ENCODE data around the gene PPP2R2C. TPM values are rescaled to one million over a fixed set of nuclear protein-coding genes. Genes with fewer than 3 reads are reported as not detected.

PPP2R2C gene
- total and polyA plus RNA-seq, 2 of the 4 experiments (the other 2 are of a cell fraction): 0.03 TPM; not detected in 1

GRCh38 chr4:6387946-6388345 lies 84.5 kb downstream of the PPP2R2C start:
- POLR2A ChIA-PET (ENCODE audit: unreplicated experiment): no interaction called here
- H2AK9ac ChIP-seq (replicated peaks; ENCODE audit: low read depth, low read length, poor library complexity): no peak overlapping the region
- H4K5ac ChIP-seq (ENCODE audit: low read depth, low read length): no peak overlapping the region
- no peak overlapping the region for H2BK5ac ChIP-seq (ENCODE audit: low read depth, low read length, poor library complexity, severe bottlenecking)
- H2AK5ac ChIP-seq (ENCODE audit: low read depth, low read length): no peak overlapping the region
- H3K27ac ChIP-seq (ENCODE audit: insufficient read depth, low read length): no peak overlapping the region
- H3K79me1 ChIP-seq (ENCODE audit: low read depth in 1 of 2, low read length in 2 of 2): no peaks in the 10 kb centered on the region
- no peaks in the 10 kb centered on the region for H4K20me1 ChIP-seq (ENCODE audit: insufficient read depth, low read length)
- H4K8ac ChIP-seq (ENCODE audit: low read depth in 2 of 2, low read length in 2 of 2): no peak overlapping the region
- no peak overlapping the region for H3K23ac ChIP-seq (ENCODE audit: low read depth, low read length)
- no peak overlapping the region for H2BK15ac ChIP-seq (ENCODE audit: low read depth, low read length)
- H2BK120ac ChIP-seq (ENCODE audit: low read depth, low read length): no peak overlapping the region
- H3K9me1 ChIP-seq (ENCODE audit: insufficient read depth, low read length): no peaks in the 10 kb centered on the region
- H3K36me3 ChIP-seq (ENCODE audit: control insufficient read depth, insufficient read depth, low read length): no peaks in the 10 kb centered on the region
- H3K56ac ChIP-seq (ENCODE audit: extremely low read depth, insufficient read depth, low read length): no peak overlapping the region
- no peak overlapping the region for H4K91ac ChIP-seq (ENCODE audit: insufficient read depth, low read depth, low read length)
- ATAC-seq (ENCODE audit: low read depth) (no peak), DNase-seq (no peak)
- H3K9ac ChIP-seq (ENCODE audit: low read depth, low read length): no peak overlapping the region
- dilution Hi-C loops (cut with HindIII; ENCODE audit: low sequenced_read_pairs, unreplicated experiment): no loop called here
- no peak overlapping the region for H3K4ac ChIP-seq (ENCODE audit: low read depth, low read length)
- no peak overlapping the region for H3K4me2 ChIP-seq (ENCODE audit: low read depth, low read length)
- H3K18ac ChIP-seq (ENCODE audit: low read depth, low read length): no peak overlapping the region
- intact Hi-C loops (cut with micrococcal nuclease): no loop called here
- H2AFZ ChIP-seq (replicated peaks; ENCODE audit: low read length, poor library complexity): peak overlapping the region; percentile 33
- no peak overlapping the region for H2BK20ac ChIP-seq (ENCODE audit: low read depth, low read length)
- no peaks in the 10 kb centered on the region for H3K9me3 ChIP-seq (ENCODE audit: control insufficient read depth, insufficient read depth, low read length)
- no peak overlapping the region for H3K14ac ChIP-seq (replicated peaks; ENCODE audit: low read depth, low read length)
- in situ Hi-C loops (cut with MboI; ENCODE audit: low sequenced_read_pairs): no loop called here
- BruUV-seq (replicated peaks): no TSS peak
- 71% methylated on average over 1 of the region's 5 CpGs; no CpG with 5 or more reads in 1 of the 2 experiments for WGBS, 2 experiments (ENCODE audit: extremely low coverage in 2 of 2, insufficient read length in 1 of 2)
- CTCF ChIA-PET: interaction anchor here (0.6 kb wide), 1 partner anchor 1617 kb away, joined by 3 read pairs; no protein-coding TSS in a partner anchor
- H3K27me3 ChIP-seq (ENCODE audit: control insufficient read depth, insufficient read depth, low read length): peaks cover 35% of the 10 kb centered on the region
- no peak overlapping the region for H3K4me3 ChIP-seq (ENCODE audit: insufficient read depth, low read depth, low read length)
- H3K4me1 ChIP-seq (ENCODE audit: control insufficient read depth, insufficient read depth, low read length): no peaks in the 10 kb centered on the region
- no peak for TF ChIP-seq RAD21 (IDR thresholded peaks at IDR 0.05; ENCODE audit: low read length)
- no peak for TF ChIP-seq SMC3 (IDR thresholded peaks at IDR 0.05; ENCODE audit: low read depth, low read length)
- no peak for TF ChIP-seq MAZ (IDR thresholded peaks at IDR 0.05; ENCODE audit: borderline replicate concordance, low read depth, low read length)
- TF ChIP-seq CEBPB (IDR thresholded peaks at IDR 0.05; ENCODE audit: low read depth, low read length): no peak
- no peak for TF ChIP-seq CTCF (conservative IDR thresholded peaks at IDR 0.05; ENCODE audit: low read depth, low read length)
- no peak for TF ChIP-seq RFX5 (IDR thresholded peaks at IDR 0.05; ENCODE audit: low read depth, low read length)
- TF ChIP-seq CHD1 (IDR thresholded peaks at IDR 0.05; ENCODE audit: low read depth, low read length): no peak
- no peak for TF ChIP-seq ELK1 (IDR thresholded peaks at IDR 0.05; ENCODE audit: borderline replicate concordance, low read depth, low read length)
- TF ChIP-seq NFE2L2 (IDR thresholded peaks at IDR 0.05; ENCODE audit: low read depth, low read length): no peak
- no peak for TF ChIP-seq RCOR1 (IDR thresholded peaks at IDR 0.05; ENCODE audit: insufficient replicate concordance, low read length)
- no peak for TF ChIP-seq USF2 (IDR thresholded peaks at IDR 0.05; ENCODE audit: low read depth, low read length)
- no peak for TF ChIP-seq MAFK (IDR thresholded peaks at IDR 0.05; ENCODE audit: low read depth, low read length)
- TF ChIP-seq FOS (IDR thresholded peaks at IDR 0.05; ENCODE audit: low read depth, low read length): no peak
- no peak for TF ChIP-seq MXI1 (IDR thresholded peaks at IDR 0.05; ENCODE audit: borderline replicate concordance, low read depth, low read length)
- TF ChIP-seq POLR2A (IDR thresholded peaks at IDR 0.05; ENCODE audit: low read depth, low read length): no peak
- TF ChIP-seq BHLHE40 (IDR thresholded peaks at IDR 0.05; ENCODE audit: low read depth, low read length): no peak

Data from IMR-90 (cell line).